ENCODE results near the gene CREBBP.
A peak's percentile ranks its signal among the peaks of the same experiment; 100 is the strongest.

Gene CREBBP

GRCh38 chr16:3713587-3714242 is 166.8 kb downstream of the CREBBP start:
- in situ Hi-C loops (cut with HindIII; ENCODE audit: low pct_ligation_motif_present, low pct_unique_long_range_greater_than_20kb, low sequenced_read_pairs), result no loop called here
- DNase-seq, result no peak

- in situ Hi-C loops (cut with HindIII; ENCODE audit: low pct_ligation_motif_present, low pct_unique_long_range_greater_than_20kb, low sequenced_read_pairs), result no loop called here
- DNase-seq, result no peak
Observed at GRCh38 chr16:3712861-3713372, 167.6 kb downstream of the CREBBP start.

GRCh38 chr16:3706253-3707012 is 174.1 kb downstream of the CREBBP start:
- in situ Hi-C loops (cut with HindIII; ENCODE audit: low pct_ligation_motif_present, low pct_unique_long_range_greater_than_20kb, low sequenced_read_pairs), result no loop called here

GRCh38 chr16:3702082-3702481 is 178.4 kb downstream of the CREBBP start:
- DNase-seq, result no peak
- in situ Hi-C loops (cut with HindIII; ENCODE audit: low pct_ligation_motif_present, low pct_unique_long_range_greater_than_20kb, low sequenced_read_pairs), result no loop called here

More at GRCh38 chr16:3706253-3707012, 174.1 kb downstream of the CREBBP start:
- DNase-seq, result no peak

GRCh38 chr16:3701531-3701930 is 179.0 kb downstream of the CREBBP start:
- in situ Hi-C loops (cut with HindIII; ENCODE audit: low pct_ligation_motif_present, low pct_unique_long_range_greater_than_20kb, low sequenced_read_pairs), result no loop called here
- no peak for DNase-seq

- in situ Hi-C loops (cut with HindIII; ENCODE audit: low pct_ligation_motif_present, low pct_unique_long_range_greater_than_20kb, low sequenced_read_pairs), result no loop called here
- DNase-seq, result no peak
Observed at GRCh38 chr16:3698941-3699340, 181.6 kb downstream of the CREBBP start.

- in situ Hi-C loops (cut with HindIII; ENCODE audit: low pct_ligation_motif_present, low pct_unique_long_range_greater_than_20kb, low sequenced_read_pairs), result no loop called here
- peak; percentile 34 for DNase-seq
Observed at GRCh38 chr16:3696425-3697218, 183.9 kb downstream of the CREBBP start.

GRCh38 chr16:3695610-3696369 is 184.7 kb downstream of the CREBBP start:
- peak; percentile 78 for DNase-seq
- in situ Hi-C loops (cut with HindIII; ENCODE audit: low pct_ligation_motif_present, low pct_unique_long_range_greater_than_20kb, low sequenced_read_pairs), result no loop called here

GRCh38 chr16:3694051-3694450 is 186.5 kb downstream of the CREBBP start:
- no peak for DNase-seq
- in situ Hi-C loops (cut with HindIII; ENCODE audit: low pct_ligation_motif_present, low pct_unique_long_range_greater_than_20kb, low sequenced_read_pairs), result no loop called here

GRCh38 chr16:3691761-3692160 is 188.8 kb downstream of the CREBBP start:
- in situ Hi-C loops (cut with HindIII; ENCODE audit: low pct_ligation_motif_present, low pct_unique_long_range_greater_than_20kb, low sequenced_read_pairs), result no loop called here
- DNase-seq, result no peak

GRCh38 chr16:3690980-3691720 is 189.4 kb downstream of the CREBBP start:
- in situ Hi-C loops (cut with HindIII; ENCODE audit: low pct_ligation_motif_present, low pct_unique_long_range_greater_than_20kb, low sequenced_read_pairs), result no loop called here
- DNase-seq, result no peak

GRCh38 chr16:3690470-3690928 is 190.0 kb downstream of the CREBBP start:
- in situ Hi-C loops (cut with HindIII; ENCODE audit: low pct_ligation_motif_present, low pct_unique_long_range_greater_than_20kb, low sequenced_read_pairs), result no loop called here
- DNase-seq, result peak; percentile 91

- in situ Hi-C loops (cut with HindIII; ENCODE audit: low pct_ligation_motif_present, low pct_unique_long_range_greater_than_20kb, low sequenced_read_pairs), result no loop called here
- no peak for DNase-seq
Observed at GRCh38 chr16:3689731-3690130, 190.8 kb downstream of the CREBBP start.

- in situ Hi-C loops (cut with HindIII; ENCODE audit: low pct_ligation_motif_present, low pct_unique_long_range_greater_than_20kb, low sequenced_read_pairs), result no loop called here
- DNase-seq, result no peak
Observed at GRCh38 chr16:3687792-3688191, 192.7 kb downstream of the CREBBP start.

- in situ Hi-C loops (cut with HindIII; ENCODE audit: low pct_ligation_motif_present, low pct_unique_long_range_greater_than_20kb, low sequenced_read_pairs), result no loop called here
- no peak for DNase-seq
Observed at GRCh38 chr16:3687021-3687420, 193.5 kb downstream of the CREBBP start.

GRCh38 chr16:3681206-3681605 is 199.3 kb downstream of the CREBBP start:
- DNase-seq, result no peak
- in situ Hi-C loops (cut with HindIII; ENCODE audit: low pct_ligation_motif_present, low pct_unique_long_range_greater_than_20kb, low sequenced_read_pairs), result no loop called here

- no peak for DNase-seq
- in situ Hi-C loops (cut with HindIII; ENCODE audit: low pct_ligation_motif_present, low pct_unique_long_range_greater_than_20kb, low sequenced_read_pairs), result no loop called here
Observed at GRCh38 chr16:3677994-3678393, 202.5 kb downstream of the CREBBP start.
